Thoracic aorta (tissue), 2 donors: Measurements from ENCODE around the gene TSSC4. TPM values are rescaled to one million over a fixed set of nuclear protein-coding genes. Genes with fewer than 3 reads are reported as not detected.

Source experiments
- ATAC-seq: fragments of 150-250 bp; one replicate; pipeline ENCODE4 v1.8.0; 2017; ENCODE audit warnings: low read depth; ENCODE audit not compliant: insufficient number of reproducible peaks, low FRiP score
- DNase-seq: peaks from one replicate; pipeline ENCODE4 v3.0.0-alpha.2; 2020; ENCODE audit warnings: low spot score
- H3K27ac ChIP-seq, 2 donors: fragments of 200-600 bp; sonication (generic); 1 replicate in 1 of 2; 2 replicates in 1 of 2; pipeline ENCODE4 v1.5.1; 2016; ENCODE audit warnings: mild to moderate bottlenecking in 2 of 2, moderate library complexity in 2 of 2
- H3K27me3 ChIP-seq: fragments of 200-600 bp; sonication (generic); replicated peaks from 2 replicates; pipeline ENCODE4 v1.6.0; 2016; ENCODE audit warnings: mild to moderate bottlenecking; ENCODE audit not compliant: insufficient read depth
- H3K36me3 ChIP-seq: fragments of 200-600 bp; sonication (generic); one replicate; pipeline ENCODE4 v1.5.1; 2016
- H3K4me1 ChIP-seq, 2 donors: fragments of 200-600 bp; sonication (generic); 1 replicate in 1 of 2; 2 replicates in 1 of 2; pipeline versions ENCODE4 v1.5.1 to v1.6.0; 2016; ENCODE audit warnings: low read depth in 2 of 2, mild to moderate bottlenecking in 1 of 2; ENCODE audit not compliant: control insufficient read depth in 1 of 2
- H3K4me3 ChIP-seq: fragments of 200-600 bp; sonication (generic); 2 replicates; pipeline ENCODE4 v1.5.1; 2016; ENCODE audit warnings: mild to moderate bottlenecking
- H3K9me3 ChIP-seq: fragments of 200-600 bp; sonication (generic); 2 replicates; pipeline ENCODE4 v1.5.1; 2016
- CTCF ChIP-seq: fragments of 200-600 bp; sonication (generic); IDR thresholded peaks from one replicate; pipeline ENCODE4 v1.5.1; 2019; ENCODE audit warnings: antibody characterized with exemption
- total RNA-seq, 2 donors: library from RNA; depleted of rRNA; stranded (reverse); fragments of >200 nt; gene quantifications; one replicate each; pipeline versions ENCODE4 v1.1.0 to v1.2.3, GENCODE V29; 2016

TSSC4 gene
- total RNA-seq, 2 donors from 2014 or later, result 31.6 to 57.9 TPM

GRCh38 chr11:2402890-2403645 lies 2.5 kb downstream of the TSSC4 start:
- Histone ChIP-seq H3K27ac (no peak overlapping the region), H3K4me3 (no peak overlapping the region), H3K9me3 (no peaks in the 10 kb centered on the region), H3K36me3 (peaks cover 18% of the 10 kb centered on the region), H3K4me1 (peaks cover 15 to 29% of the 10 kb centered on the region in 2 donors), H3K27me3 (no peaks in the 10 kb centered on the region)
- TF ChIP-seq CTCF, result no peak
- no peak for ATAC-seq
- no peak for DNase-seq

- ATAC-seq (no peak), DNase-seq (no peak)
- Histone ChIP-seq H3K4me3 (no peak overlapping the region), H3K27ac (no peak overlapping the region), H3K4me1 (peaks cover 9 to 17% of the 10 kb centered on the region in 2 donors), H3K36me3 (peaks cover 18% of the 10 kb centered on the region), H3K27me3 (no peaks in the 10 kb centered on the region), H3K9me3 (no peaks in the 10 kb centered on the region)
- TF ChIP-seq CTCF, result no peak
Observed at GRCh38 chr11:2404735-2405196, 4.2 kb downstream of the TSSC4 start.

- H3K36me3 ChIP-seq, result peaks cover 18% of the 10 kb centered on the region
- H3K9me3 ChIP-seq, result no peaks in the 10 kb centered on the region
- DNase-seq, result no peak
Observed at GRCh38 chr11:2406451-2406850, 5.9 kb downstream of the TSSC4 start.

GRCh38 chr11:2406878-2407410 lies 6.4 kb downstream of the TSSC4 start:
- no peak for DNase-seq
- H3K27ac ChIP-seq, result no peak overlapping the region
- H3K9me3 ChIP-seq, result no peaks in the 10 kb centered on the region
- no peaks in the 10 kb centered on the region for H3K27me3 ChIP-seq
- peaks cover 18% of the 10 kb centered on the region for H3K36me3 ChIP-seq
- peaks cover under 1 to 7% of the 10 kb centered on the region in 2 donors for H3K4me1 ChIP-seq
- H3K4me3 ChIP-seq, result no peak overlapping the region
- no peak for ATAC-seq
- TF ChIP-seq CTCF, result no peak

More at GRCh38 chr11:2406451-2406850, 5.9 kb downstream of the TSSC4 start:
- H3K4me1 ChIP-seq, result peaks cover 6 to 12% of the 10 kb centered on the region in 2 donors
- H3K4me3 ChIP-seq, result no peak overlapping the region
- no peak for TF ChIP-seq CTCF
- no peak overlapping the region for H3K27ac ChIP-seq
- ATAC-seq, result no peak
- H3K27me3 ChIP-seq, result no peaks in the 10 kb centered on the region

- no peaks in the 10 kb centered on the region for H3K4me1 ChIP-seq
- H3K27me3 ChIP-seq, result no peaks in the 10 kb centered on the region
- no peaks in the 10 kb centered on the region for H3K9me3 ChIP-seq
- no peak for TF ChIP-seq CTCF
- ATAC-seq (no peak), DNase-seq (no peak)
- H3K36me3 ChIP-seq, result peaks cover 7% of the 10 kb centered on the region
- no peak overlapping the region for H3K27ac ChIP-seq
- H3K4me3 ChIP-seq, result no peak overlapping the region
Observed at GRCh38 chr11:2408671-2409070, 8.1 kb downstream of the TSSC4 start.
